ENCODE data around the gene SP7.
A peak's percentile ranks its signal among the peaks of the same experiment; 100 is the strongest.
"Not testable (repeated sequence)": the region's sequence is repeated elsewhere in the genome, so short reads cannot be mapped to it uniquely, and the experiment has no call there.

Gene SP7

DNA sequence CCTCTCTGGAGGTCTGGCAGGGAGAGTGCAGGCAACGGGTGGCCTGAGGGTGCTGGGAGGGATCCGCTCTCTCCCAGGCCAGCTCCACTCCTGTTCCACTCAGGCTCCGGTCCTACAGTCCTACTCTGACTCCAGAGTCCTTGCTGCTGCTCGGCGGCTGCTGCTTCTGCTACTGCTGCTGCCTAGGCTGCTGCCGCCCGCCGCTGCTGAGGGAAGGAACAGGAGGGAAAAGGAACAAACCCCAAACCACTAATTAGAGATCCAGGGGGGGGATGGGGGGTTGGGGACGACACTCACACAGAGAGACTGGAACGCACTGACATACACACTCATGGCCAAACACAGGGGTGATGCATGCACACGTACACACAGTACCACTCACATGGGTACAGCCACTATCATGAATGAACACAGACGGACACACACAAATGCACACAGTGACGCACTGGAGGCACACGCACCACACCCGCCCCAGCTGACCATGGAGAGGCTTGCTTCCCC is at the start of gene SP7:
SP7 (minus strand) TSS at position 174 of the 501 bp plus-strand sequence. CDS start 708 bp downstream, outside the sequence.
- H3K4me3 ChIP-seq (ENCODE audit: low read depth, low read length): no peak within 1 kb of the TSS
- no peak for DNase-seq (ENCODE audit: low read depth)

DNA sequence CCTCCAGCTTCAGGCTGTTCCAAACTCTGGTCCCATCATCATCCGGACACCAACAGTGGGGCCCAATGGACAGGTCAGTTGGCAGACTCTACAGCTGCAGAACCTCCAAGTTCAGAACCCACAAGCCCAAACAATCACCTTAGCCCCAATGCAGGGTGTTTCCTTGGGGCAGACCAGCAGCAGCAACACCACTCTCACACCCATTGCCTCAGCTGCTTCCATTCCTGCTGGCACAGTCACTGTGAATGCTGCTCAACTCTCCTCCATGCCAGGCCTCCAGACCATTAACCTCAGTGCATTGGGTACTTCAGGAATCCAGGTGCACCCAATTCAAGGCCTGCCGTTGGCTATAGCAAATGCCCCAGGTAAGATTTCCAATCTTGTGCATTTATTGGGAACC is 47.1 kb upstream of the SP7 start:
- no peak for DNase-seq (ENCODE audit: low read depth)
- peak overlapping the region; percentile 25 for H3K4me3 ChIP-seq (ENCODE audit: low read depth, low read length)

DNA sequence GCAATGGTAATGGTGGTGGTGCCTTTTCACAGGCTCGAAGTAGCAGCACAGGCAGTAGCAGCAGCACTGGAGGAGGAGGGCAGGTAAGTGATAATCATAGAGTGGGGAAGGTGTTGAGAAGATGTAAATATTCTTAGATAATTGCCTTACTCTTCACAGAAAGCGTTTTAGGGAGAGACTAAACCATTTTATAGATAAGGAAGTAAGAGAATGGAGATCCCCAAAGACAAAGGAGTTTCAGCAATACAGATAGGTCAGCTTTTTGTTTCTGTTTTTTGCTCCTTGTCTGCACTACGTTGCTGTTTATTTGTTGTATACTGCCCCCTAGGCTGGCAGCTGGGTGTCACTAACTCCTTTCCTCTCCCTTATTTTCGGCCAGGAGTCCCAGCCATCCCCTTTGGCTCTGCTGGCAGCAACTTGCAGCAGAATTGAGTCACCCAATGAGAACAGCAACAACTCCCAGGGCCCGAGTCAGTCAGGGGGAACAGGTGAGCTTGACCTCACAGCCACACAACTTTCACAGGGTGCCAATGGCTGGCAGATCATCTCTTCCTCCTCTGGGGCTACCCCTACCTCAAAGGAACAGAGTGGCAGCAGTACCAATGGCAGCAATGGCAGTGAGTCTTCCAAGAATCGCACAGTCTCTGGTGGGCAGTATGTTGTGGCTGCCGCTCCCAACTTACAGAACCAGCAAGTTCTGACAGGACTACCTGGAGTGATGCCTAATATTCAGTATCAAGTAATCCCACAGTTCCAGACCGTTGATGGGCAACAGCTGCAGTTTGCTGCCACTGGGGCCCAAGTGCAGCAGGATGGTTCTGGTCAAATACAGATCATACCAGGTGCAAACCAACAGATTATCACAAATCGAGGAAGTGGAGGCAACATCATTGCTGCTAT is 45.8 kb upstream of the SP7 start:
- no peak for DNase-seq (ENCODE audit: low read depth)
- peak overlapping the region; percentile 49 for H3K4me3 ChIP-seq (ENCODE audit: low read depth, low read length)

DNA sequence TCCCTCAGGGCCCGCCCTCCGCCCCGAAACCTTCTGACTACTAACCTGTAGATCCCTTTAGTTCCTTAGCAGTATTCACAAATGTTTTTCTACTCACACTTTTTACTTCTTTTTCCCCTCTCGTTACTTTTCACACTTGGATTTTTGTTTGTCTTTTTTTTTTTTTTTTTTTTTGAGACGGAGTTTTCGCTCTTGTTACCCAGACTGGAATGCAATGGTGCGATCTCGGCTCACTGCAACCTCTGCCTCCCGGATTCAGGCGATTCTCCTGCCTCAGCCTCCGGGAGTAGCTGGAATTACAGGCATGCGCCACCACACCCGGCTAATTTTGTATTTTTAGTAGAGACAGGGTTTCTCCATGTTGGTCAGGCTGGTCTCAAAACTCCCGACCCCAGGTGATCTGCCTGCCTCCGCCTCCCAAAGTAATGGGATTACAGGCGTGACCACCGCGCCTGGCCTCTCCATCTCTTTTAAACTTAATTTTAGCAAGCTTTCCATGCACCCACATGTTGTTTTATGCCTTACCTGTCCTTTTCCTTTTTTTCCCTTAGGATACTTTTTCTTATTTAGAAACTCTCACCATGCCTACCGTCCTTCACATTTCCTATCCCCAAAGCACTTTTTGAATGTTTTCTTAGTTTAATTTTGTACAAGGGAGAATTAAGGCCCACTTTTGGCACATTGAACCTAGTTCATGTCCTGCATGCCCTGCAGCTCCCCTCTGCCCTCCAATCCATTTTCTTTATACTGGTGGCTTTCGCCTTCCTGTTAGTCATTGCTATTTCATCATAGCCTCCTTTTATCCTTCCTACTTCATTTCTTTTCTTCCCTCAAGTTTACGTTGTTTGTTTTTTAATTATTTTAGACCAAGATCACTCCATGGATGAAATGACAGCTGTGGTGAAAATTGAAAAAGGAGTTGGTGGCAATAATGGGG is 44.9 kb upstream of the SP7 start:
- DNase-seq (ENCODE audit: low read depth): no peak
- H3K4me3 ChIP-seq (ENCODE audit: low read depth, low read length): peak overlapping the region; percentile 49

DNA sequence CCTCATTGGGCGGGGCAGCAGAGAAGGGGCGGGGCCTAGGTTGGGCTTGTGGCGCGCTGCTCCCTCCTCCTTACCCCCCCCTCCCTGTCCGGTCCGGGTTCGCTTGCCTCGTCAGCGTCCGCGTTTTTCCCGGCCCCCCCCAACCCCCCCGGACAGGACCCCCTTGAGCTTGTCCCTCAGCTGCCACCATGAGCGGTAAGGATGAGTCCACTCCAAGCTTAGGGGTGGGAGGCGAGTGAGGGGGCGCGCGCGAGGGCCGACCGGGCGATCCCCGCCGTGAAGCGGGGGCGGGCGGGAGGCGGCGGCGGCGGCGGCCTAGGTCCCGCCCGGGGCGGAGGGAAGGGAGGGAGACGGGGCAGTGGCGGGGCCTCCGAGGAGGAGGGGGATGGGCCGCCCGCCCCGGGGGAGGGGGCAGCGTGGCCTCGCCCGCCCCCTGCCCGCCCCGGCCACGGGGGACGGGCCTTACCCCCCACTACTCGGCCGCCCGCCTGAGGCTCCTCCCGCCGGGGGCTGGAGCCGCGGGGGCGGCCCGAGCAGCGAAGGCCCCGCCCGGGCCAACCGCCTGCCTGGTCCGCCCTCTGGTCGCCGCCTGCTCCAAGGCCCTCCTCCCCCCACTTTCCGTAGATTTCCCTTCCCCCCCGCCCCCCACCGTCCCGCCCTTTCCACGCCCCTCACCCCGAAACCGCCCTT is 44.1 kb upstream of the SP7 start, which contains the start of gene SP1:
SP1 (plus strand) TSS at position 73 of the 690 bp plus-strand sequence; CDS start at position 189, 116 bp downstream.
- peak; percentile 84 for DNase-seq (ENCODE audit: low read depth)
- H3K4me3 ChIP-seq (ENCODE audit: low read depth, low read length): peak within 1 kb of the TSS; percentile 58

DNA sequence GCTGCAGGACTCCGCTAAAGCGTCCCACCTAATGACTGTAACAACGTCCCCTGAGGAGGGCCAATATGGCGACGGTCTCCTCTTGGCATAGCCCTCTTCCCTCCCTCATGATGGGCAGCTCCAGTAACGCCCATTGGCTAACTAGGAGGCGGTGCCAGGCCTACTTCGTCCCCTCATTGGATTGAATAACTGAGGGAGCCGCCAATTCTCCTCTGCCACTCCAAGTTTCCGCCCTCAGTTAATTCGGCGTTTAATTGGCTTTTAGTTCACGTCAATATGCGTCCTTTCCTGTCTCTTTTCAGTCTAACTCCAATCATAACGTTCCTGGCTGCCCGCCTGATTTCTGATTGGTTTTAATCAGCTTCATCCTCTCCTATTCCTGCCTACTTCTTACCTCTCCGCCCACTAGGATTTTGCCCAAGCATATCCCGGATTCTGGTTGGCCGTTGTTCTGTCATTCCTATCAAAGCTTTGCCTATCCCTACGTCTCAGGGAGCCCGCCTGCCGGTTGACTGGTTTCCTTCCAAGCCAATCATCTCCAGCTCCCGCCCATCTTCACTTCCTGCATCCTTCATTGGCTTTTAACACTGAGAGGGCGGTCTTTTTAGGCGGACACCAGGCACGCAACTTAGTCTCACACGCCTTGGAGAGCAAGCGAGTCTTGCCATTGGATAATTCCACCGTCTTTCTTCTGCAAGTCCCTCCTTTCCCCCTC is 43.4 kb upstream of the SP7 start:
- peak; percentile 100 for DNase-seq (ENCODE audit: low read depth)
- H3K4me3 ChIP-seq (ENCODE audit: low read depth, low read length): peak overlapping the region; percentile 58

DNA sequence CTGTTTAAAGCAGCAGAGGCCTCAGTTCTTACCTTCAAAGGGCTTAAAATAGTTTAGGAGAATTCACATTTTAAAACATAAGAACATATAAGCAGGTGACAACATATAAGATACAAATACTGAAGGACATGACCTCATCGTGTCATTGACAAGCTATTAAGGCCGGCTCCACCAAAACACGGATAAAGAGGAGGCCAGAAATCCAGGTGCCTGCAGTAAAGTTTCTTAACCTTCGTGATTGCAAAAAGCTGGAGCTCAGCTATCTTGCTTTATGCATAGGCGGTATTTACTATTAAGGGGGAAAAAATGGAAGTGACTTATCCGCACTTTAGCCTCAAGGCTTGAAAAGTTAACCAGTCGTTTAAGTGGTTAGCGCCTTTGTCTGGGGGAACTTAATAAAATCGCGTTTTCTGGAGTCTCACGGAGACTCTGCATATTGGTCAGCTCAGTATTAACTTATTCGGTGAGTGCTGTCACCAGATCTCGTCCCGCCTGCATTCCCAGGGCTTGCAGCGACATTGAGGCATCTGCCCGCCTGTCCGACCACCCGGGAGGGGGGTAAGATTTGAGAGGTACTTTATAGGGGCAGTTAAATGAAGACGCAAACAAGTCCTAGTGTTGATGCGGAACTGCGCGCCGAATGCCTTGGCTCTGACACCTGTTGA is 42.7 kb upstream of the SP7 start:
- DNase-seq (ENCODE audit: low read depth): no peak
- peak overlapping the region; percentile 58 for H3K4me3 ChIP-seq (ENCODE audit: low read depth, low read length)

DNA sequence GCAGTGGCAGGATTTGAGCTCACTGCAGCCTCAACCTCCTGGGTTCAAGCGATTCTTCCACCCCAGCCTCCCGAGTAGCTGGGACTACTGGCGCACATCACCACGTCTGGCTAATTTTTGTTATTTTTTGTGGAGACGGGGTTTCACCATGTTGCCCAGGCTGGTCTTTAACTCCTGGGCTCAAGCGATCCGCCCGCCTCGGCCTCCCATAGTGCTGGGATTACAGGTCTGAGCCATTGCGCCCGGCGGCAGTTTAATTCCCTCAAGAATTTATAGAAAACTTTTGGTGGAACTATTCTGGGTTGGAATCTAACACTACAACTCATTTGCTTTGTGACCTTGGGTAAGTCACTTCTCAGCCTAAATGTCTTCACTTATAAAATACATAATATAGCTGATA is 42.1 kb upstream of the SP7 start:
- no peak for DNase-seq (ENCODE audit: low read depth)
- H3K4me3 ChIP-seq (ENCODE audit: low read depth, low read length): no peak overlapping the region

DNA sequence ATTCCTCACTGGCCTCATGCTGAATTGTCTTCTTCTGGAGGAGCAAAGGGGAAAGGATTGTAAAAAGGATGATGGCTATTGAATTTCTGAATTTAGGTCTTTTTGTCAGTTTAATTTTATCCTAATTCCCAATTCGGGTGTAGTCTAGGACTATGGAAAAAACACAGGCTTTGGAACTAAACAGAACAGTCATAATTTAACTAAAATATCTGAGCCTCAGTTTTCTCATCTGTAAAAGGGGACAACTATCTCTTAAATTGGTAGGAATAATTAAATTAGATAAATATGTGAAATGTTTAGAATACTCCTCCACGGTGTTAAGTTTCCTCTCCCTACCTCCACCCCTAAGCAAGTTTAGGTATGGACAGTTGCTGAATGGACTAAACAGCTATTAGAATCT is 40.6 kb upstream of the SP7 start:
- H3K4me3 ChIP-seq (ENCODE audit: low read depth, low read length): no peak overlapping the region

DNA sequence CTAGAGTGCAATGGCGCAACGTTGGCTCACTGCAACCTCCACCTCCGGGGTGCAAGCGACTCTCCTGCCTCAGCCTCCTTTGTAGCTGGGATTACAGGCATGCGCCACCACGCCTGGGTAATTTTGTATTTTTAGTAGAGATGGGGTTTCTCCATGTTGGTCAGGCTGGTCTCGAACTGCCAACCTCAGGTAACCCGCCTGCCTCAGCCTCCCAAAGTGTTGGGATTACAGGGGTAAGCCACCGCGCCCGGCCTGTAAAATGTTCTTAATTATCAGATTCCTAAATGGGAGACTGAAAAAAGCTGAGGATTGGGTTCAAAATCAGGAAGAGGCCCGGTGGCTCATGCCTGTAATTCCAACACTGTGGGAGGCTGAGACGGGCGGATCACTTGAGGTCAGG is 38.1 kb upstream of the SP7 start:
- not testable (repeated sequence) for DNase-seq (ENCODE audit: low read depth); H3K4me3 ChIP-seq (ENCODE audit: low read depth, low read length)

More for the DNA sequence above, 40.6 kb upstream of the SP7 start:
- no peak for DNase-seq (ENCODE audit: low read depth)

DNA sequence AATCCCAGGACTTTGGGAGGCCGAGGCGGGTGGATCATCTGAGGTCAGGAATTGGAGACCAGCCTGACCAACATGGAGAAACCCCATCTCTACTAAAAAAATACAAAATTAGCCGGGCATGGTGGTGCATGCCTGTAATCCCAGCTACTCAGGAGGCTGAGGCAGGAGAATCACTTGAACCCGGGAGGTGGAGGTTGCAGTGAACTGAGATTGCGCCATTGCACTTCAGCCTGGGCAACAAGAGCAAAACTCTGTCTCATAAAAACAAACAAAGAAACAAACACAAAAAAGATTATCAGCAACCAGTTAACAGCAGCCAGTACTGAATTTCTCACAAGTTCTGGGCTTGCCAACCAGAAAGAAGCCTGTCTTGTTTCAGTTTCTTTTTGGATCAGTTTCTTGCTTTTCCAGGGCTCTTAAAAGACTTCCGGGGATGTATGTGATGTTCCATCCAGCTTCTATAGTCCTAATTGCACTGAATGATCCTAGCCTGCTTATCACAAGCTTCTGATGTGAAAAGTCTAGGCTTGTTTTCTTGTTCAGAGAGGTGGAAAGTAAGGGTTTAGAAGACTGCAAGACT is 37.5 kb upstream of the SP7 start:
- DNase-seq (ENCODE audit: low read depth); H3K4me3 ChIP-seq (ENCODE audit: low read depth, low read length): not testable (repeated sequence)

DNA sequence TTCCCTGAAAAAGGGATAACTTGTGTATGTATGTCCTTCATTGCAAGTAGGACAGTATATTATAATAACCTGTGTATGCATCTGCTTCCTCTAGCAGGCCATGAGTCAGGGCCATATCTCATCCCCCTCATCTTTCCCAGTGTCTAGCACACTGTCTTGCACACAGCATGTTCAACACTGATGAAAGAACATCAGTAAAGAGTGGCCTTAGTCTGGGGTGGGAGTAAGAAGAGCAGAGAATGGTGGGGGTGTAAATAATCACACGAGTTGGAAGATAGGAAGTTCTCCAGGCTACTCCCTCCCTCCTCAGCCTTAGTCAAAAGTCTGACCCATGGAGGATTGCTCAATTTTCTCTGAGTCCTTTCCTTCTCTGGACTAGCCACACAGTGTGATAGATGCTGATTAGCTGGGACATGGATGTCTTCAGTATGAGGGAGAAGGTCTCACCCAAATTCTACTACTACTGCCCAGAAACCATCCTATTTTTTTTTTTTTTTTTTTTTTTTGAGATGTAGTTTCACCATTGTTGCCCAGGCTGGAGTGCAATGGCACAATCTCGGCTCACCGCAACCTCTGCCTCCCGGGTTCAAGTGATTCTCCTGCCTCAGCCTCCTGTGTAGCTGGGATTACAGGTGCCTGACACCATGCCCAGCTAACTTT is 29.2 kb upstream of the SP7 start:
- no peak for DNase-seq (ENCODE audit: low read depth)
- H3K4me3 ChIP-seq (ENCODE audit: low read depth, low read length): no peak overlapping the region

DNA sequence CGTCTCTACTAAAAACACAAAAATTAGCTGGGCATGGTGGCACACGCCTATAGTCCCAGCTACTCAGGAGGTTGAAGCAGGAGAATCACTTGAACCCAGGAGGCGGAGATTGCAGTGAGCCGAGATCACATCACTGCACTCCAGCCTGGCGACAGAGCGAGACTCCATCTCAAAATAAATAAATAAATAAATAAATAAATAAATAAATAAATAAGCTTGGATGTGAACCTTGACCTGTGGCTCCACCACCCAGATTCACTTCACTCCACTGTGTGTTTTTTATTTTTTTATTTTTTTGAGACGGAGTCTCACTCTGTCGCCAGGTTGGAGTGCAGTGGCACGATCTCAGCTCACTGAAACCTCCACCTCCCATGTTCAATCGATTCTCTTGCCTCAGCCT is 25.5 kb upstream of the SP7 start:
- not testable (repeated sequence) for DNase-seq (ENCODE audit: low read depth)

DNA sequence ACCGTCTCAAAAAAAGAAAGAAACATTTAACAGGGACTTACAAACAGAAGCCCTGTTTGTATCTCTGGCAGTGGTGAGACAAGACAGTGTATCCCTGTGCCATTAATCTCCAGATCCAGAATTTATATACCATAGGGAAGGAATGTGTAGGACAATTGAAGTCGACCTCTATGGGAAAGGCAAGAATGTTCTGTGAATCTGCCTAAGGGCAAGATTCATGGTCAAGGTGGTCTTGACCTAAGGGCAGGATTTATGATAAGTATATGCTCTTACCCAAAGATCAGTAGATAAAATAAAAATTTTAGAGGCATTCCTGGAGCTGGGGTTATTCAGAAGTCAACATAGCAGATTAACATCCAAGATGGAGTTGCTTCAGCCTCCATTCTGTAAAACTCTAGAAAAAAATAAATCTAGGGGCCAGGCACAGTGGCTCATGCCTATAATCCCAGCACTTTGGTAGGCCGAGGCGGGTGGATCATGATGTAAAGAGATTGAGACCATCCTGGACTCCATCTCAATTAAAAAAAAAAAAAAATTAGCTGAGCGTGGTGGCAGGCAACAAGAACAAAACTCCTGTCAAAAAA is 22.8 kb upstream of the SP7 start:
- DNase-seq (ENCODE audit: low read depth): no peak

More for the DNA sequence above, 25.5 kb upstream of the SP7 start:
- not testable (repeated sequence) for H3K4me3 ChIP-seq (ENCODE audit: low read depth, low read length)

DNA sequence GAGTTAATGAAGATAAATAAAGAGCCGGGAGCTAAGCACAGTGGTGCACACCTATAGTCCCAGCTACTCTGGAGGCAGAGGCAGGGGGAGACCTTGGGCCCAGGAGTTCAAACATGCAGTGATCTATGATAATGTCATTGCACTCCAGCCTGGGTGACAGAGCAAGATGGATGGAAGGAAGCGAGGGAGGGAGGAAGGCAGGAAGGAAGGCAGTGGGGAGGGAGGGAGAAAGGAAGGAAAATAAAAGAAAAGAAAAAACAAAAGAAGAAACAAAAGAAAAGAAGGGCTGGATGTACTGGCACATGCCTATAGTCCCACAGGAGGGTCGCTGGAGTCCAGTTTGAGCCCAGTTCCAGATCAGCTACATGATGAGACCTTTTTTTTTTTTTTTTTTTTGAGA is 19.0 kb upstream of the SP7 start:
- no peak overlapping the region for H3K4me3 ChIP-seq (ENCODE audit: low read depth, low read length)
- no peak for DNase-seq (ENCODE audit: low read depth)

More for the DNA sequence above, 22.8 kb upstream of the SP7 start:
- H3K4me3 ChIP-seq (ENCODE audit: low read depth, low read length): no peak overlapping the region

DNA sequence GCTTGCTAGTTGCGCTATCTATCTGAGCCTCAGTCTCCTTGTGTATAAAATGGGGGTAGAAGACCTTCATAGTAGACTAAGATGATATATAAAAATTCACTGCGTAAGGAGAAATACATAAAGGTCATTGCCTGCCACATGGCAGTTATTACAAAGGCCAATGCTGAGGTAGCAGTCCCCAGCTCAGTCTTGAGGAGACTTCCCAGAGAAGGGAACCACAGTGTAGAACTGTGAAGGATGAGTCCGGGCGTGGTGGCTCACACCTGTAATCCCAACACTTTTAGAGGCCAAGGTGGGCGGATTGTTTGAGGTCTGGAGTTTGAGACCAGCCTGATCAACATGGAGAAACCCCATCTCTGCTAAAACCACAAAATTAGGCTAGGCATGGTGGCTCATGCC is 17.1 kb upstream of the SP7 start:
- no peak for DNase-seq (ENCODE audit: low read depth)
- H3K4me3 ChIP-seq (ENCODE audit: low read depth, low read length): no peak overlapping the region

Measured in skeletal muscle cell (primary cell).